ENCODE measurements around the gene SNX1.
"Not testable (repeated sequence)": the region's sequence is repeated elsewhere in the genome, so short reads cannot be mapped to it uniquely, and the experiment has no call there.

DNA sequence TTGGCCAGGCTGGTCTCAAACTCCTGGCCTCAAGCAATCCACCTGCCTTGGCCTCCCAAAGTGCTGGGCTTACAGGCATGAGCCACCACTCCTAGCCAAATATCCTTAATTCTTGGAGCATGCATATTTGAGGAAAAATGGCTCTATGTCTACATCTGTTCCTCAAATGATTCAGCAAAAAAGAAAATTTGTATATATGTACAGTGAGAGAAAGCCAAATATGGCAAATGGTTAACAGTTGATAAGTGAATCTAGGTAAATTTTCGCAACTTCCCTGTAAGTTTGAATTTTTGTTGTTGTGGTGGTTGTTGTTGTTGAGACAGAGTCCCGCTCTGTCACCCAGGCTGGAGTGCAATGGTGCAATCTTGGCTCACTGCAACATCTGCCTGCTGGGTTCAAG lies 36.7 kb upstream of the SNX1 start:
- TF ChIP-seq, protein P1, sequence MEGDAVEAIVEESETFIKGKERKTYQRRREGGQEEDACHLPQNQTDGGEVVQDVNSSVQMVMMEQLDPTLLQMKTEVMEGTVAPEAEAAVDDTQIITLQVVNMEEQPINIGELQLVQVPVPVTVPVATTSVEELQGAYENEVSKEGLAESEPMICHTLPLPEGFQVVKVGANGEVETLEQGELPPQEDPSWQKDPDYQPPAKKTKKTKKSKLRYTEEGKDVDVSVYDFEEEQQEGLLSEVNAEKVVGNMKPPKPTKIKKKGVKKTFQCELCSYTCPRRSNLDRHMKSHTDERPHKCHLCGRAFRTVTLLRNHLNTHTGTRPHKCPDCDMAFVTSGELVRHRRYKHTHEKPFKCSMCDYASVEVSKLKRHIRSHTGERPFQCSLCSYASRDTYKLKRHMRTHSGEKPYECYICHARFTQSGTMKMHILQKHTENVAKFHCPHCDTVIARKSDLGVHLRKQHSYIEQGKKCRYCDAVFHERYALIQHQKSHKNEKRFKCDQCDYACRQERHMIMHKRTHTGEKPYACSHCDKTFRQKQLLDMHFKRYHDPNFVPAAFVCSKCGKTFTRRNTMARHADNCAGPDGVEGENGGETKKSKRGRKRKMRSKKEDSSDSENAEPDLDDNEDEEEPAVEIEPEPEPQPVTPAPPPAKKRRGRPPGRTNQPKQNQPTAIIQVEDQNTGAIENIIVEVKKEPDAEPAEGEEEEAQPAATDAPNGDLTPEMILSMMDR (IDR thresholded peaks at IDR 0.05) = not testable (repeated sequence)
- TF ChIP-seq EZH2 (IDR thresholded peaks at IDR 0.05; ENCODE audit: borderline replicate concordance, insufficient read depth, low read depth, low read length, poor library complexity, severe bottlenecking) = not testable (repeated sequence)
